HL-60 (cell line): Measurements from ENCODE around the gene ANKDD1A.

ENCODE experiments used
- DNase-seq, 2 experiments: peaks; one replicate each; pipeline ENCODE4 v3.0.0-alpha.2; 2010 to 2020; ENCODE audit warnings: low read depth in 1 of 2, low spot score in 1 of 2
- H3K27ac ChIP-seq: fragments of 250-450 bp; sonication (Bioruptor Pico); replicated peaks from 2 replicates; pipeline ENCODE4 v1.5.1; 2020; ENCODE audit warnings: mild to moderate bottlenecking, moderate library complexity
- H3K27me3 ChIP-seq: fragments of 250-450 bp; sonication (Bioruptor Pico); 2 replicates; pipeline ENCODE4 v1.5.1; 2021; ENCODE audit warnings: mild to moderate bottlenecking, moderate library complexity; ENCODE audit not compliant: insufficient read depth, poor library complexity, severe bottlenecking
- H3K4me3 ChIP-seq: replicated peaks from 2 replicates; pipeline ENCODE4 v1.5.1; 2011; ENCODE audit warnings: mild to moderate bottlenecking, control low read depth, low read length; ENCODE audit not compliant: insufficient read depth
- CTCF ChIP-seq: IDR thresholded peaks from one replicate; pipeline ENCODE4 v1.5.1; 2011; ENCODE audit warnings: low read length, control low read depth, inconsistent platforms; ENCODE audit not compliant: insufficient read depth
- GABPA ChIP-seq: IDR thresholded peaks from 2 replicates; pipeline ENCODE4 v1.6.1; 2012; ENCODE audit warnings: low read depth
- POLR2AphosphoS5 ChIP-seq: IDR thresholded peaks from 2 replicates; pipeline ENCODE4 v1.6.1; 2012; ENCODE audit warnings: low read depth
- REST ChIP-seq: IDR thresholded peaks from 2 replicates; pipeline ENCODE4 v1.6.1; 2012; ENCODE audit warnings: low read depth; ENCODE audit not compliant: insufficient replicate concordance
- SPI1 ChIP-seq: IDR thresholded peaks from 2 replicates; pipeline ENCODE4 v1.6.1; 2012; ENCODE audit warnings: low read depth, mild to moderate bottlenecking, borderline replicate concordance

Gene ANKDD1A

GRCh38 chr15:64906402-64906801, 5.3 kb upstream of the ANKDD1A start:
- DNase-seq = no peak
- Histone ChIP-seq H3K27me3 (peaks cover 8% of the 10 kb centered on the region), H3K4me3 (no peak overlapping the region), H3K27ac (no peak overlapping the region)
- no peak for TF ChIP-seq REST
- no peak for TF ChIP-seq CTCF
- no peak for TF ChIP-seq GABPA
- no peak for TF ChIP-seq SPI1
- no peak for TF ChIP-seq POLR2AphosphoS5

DNA sequence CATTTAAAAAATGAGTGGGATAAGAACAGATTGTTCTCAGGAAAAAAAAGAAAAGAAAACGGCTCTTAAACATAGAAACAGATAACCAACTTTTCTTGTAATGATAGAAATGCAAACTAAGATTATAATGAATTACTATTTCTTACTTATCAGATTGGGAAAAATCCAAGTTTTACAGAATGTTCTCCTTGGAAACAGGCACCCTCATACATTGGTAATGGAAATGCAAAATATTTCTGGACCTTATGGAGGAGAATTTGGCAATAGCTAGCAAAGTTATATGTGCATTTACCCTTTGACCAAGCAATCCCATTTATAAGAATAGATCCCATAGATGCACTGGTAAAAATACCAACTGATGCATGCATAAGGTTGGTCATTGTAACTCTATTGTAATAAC, 3.7 kb upstream of the ANKDD1A start:
- no peak overlapping the region for H3K27ac ChIP-seq
- TF ChIP-seq CTCF (no peak), REST (no peak), SPI1 (no peak), POLR2AphosphoS5 (no peak), GABPA (no peak)
- no peak for DNase-seq
- H3K4me3 ChIP-seq = no peak overlapping the region
- H3K27me3 ChIP-seq = peaks cover 10% of the 10 kb centered on the region

DNA sequence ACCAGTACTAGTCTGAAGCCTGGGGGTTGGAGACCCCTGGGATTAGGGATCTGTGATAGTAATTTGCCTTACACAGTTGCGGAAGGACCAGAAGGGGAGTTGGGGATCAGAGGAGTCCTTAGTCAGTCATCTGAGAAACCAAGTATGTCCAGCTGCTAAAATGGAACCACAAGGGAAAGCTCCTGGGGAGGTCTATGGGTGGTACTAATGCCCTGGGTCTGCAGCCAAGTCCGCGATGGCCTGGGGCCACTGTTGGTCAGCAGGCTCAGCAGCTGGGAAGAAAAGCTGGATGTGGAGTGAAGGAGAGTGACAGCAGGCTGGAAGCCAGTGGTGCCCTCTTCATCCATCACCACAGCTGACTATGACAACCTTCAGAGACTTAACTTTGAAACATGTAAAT, 2.2 kb upstream of the ANKDD1A start:
- Histone ChIP-seq H3K4me3 (no peak overlapping the region), H3K27ac (no peak overlapping the region), H3K27me3 (peaks cover 10% of the 10 kb centered on the region)
- TF ChIP-seq GABPA (no peak), POLR2AphosphoS5 (no peak), REST (no peak), SPI1 (no peak), CTCF (no peak)
- DNase-seq = no peak
